Endothelial cell of umbilical vein (primary cell): ENCODE measurements around the gene PCDH15. TPM values are rescaled to one million over a fixed set of nuclear protein-coding genes. Genes with fewer than 3 reads are reported as not detected.

ENCODE experiments used
- BruUV-seq: library from RNA; stranded (reverse); fragments of 400-500 nt; replicated peaks from 2 replicates; lab custom pipeline; 2021; lab: Mats Ljungman, UMichigan
- CTCF ChIA-PET: fragments of 300-600, 350-600 bp; sonication (Branson Sonifier 250); formaldehyde crosslinking; loops from one replicate; lab custom pipeline; 2021; ENCODE audit warnings: antibody characterized with exemption, inconsistent platforms; lab: Charles Lee
- POLR2A ChIA-PET: fragments of 300-600, 350-600 bp; sonication (Branson Sonifier 250); formaldehyde crosslinking; loops from one replicate; lab custom pipeline; 2021; ENCODE audit warnings: antibody characterized with exemption, inconsistent platforms; lab: Charles Lee
- DNase-seq: peaks from one replicate; pipeline ENCODE4 v3.0.0-alpha.2; 2011; ENCODE audit warnings: low read depth, low spot score
- FAIRE-seq: peaks from 2 replicates; lab custom pipeline; 2011; peaks lifted over from hg19 to GRCh38; lab: Jason Lieb, UNC
- H2AFZ ChIP-seq: 2 replicates; pipeline ENCODE4 v1.6.0; 2012; ENCODE audit warnings: low read depth, low read length, control low read depth, inconsistent platforms
- H3K27ac ChIP-seq: 2 replicates; pipeline ENCODE4 v1.5.1; 2011; ENCODE audit warnings: low read depth, mild to moderate bottlenecking, control low read depth, low read length, moderate library complexity; ENCODE audit not compliant: insufficient read depth
- H3K27me3 ChIP-seq, 2 experiments: 2 replicates each; pipeline versions ENCODE4 v1.6.0 to v1.6.1; 2011; ENCODE audit warnings: low read length in 2 of 2, mixed read lengths in 1 of 2; ENCODE audit not compliant: control insufficient read depth in 2 of 2, insufficient read depth in 2 of 2
- H3K36me3 ChIP-seq, 2 experiments: 2 replicates in 1 of 2; 3 replicates in 1 of 2; pipeline ENCODE4 v1.5.1; 2011; ENCODE audit warnings: low read length in 2 of 2, mild to moderate bottlenecking in 1 of 2, moderate library complexity in 1 of 2; ENCODE audit not compliant: control insufficient read depth in 2 of 2, insufficient read depth in 2 of 2; ENCODE audit errors: extremely low read depth in 1 of 2
- H3K4me1 ChIP-seq: 3 replicates; pipeline ENCODE4 v1.5.1; 2011; ENCODE audit warnings: mild to moderate bottlenecking, low read length; ENCODE audit not compliant: control insufficient read depth, insufficient read depth; ENCODE audit errors: extremely low read depth
- H3K4me2 ChIP-seq: 2 replicates; pipeline ENCODE4 v1.6.1; 2011; ENCODE audit warnings: low read length, control low read depth, mixed read lengths; ENCODE audit not compliant: insufficient read depth
- H3K4me3 ChIP-seq, 3 experiments: fragments of 200-600 bp in 1 of 3; sonication (generic), shearing (Covaris generic) in 1 of 3; replicated peaks in 1 of 3; 2 replicates each; pipeline ENCODE4 v1.5.1; 2011 to 2016; ENCODE audit warnings: control low read depth in 3 of 3, low read length in 3 of 3, mild to moderate bottlenecking in 2 of 3, inconsistent platforms in 1 of 3, low read depth in 1 of 3, moderate library complexity in 1 of 3; ENCODE audit not compliant: insufficient read depth in 1 of 3
- H3K79me2 ChIP-seq: 2 replicates; pipeline ENCODE4 v1.6.0; 2012; ENCODE audit warnings: low read length, inconsistent platforms; ENCODE audit not compliant: control insufficient read depth, insufficient read depth
- H3K9ac ChIP-seq: replicated peaks from 2 replicates; pipeline ENCODE3; 2011; ENCODE audit warnings: low read length, control low read depth; ENCODE audit not compliant: insufficient read depth; ENCODE audit errors: extremely low read depth
- H3K9me1 ChIP-seq: replicated peaks from 3 replicates; pipeline ENCODE4 v1.6.0; 2011; ENCODE audit warnings: mild to moderate bottlenecking, low read length; ENCODE audit not compliant: control insufficient read depth, insufficient read depth; ENCODE audit errors: extremely low read depth
- H3K9me3 ChIP-seq: replicated peaks from 2 replicates; pipeline ENCODE4 v1.5.1; 2012; ENCODE audit warnings: low read length, inconsistent platforms; ENCODE audit not compliant: control insufficient read depth, insufficient read depth
- H4K20me1 ChIP-seq: replicated peaks from 2 replicates; pipeline ENCODE3; 2011; ENCODE audit warnings: mild to moderate bottlenecking, low read length; ENCODE audit not compliant: control insufficient read depth, insufficient read depth; ENCODE audit errors: extremely low read depth
- EZH2 ChIP-seq: IDR thresholded peaks from 2 replicates; pipeline ENCODE4 v1.6.1; 2012; ENCODE audit warnings: borderline replicate concordance, low read depth, mild to moderate bottlenecking, moderate library complexity, low read length, inconsistent platforms; ENCODE audit not compliant: severe bottlenecking
- FOS ChIP-seq: IDR thresholded peaks from 2 replicates; pipeline ENCODE4 v1.6.1; 2011; ENCODE audit warnings: mild to moderate bottlenecking, low read length, moderate library complexity, borderline replicate concordance; ENCODE audit not compliant: insufficient read depth
- GATA2 ChIP-seq: IDR thresholded peaks from 2 replicates; pipeline ENCODE4 v1.7.0; 2011; ENCODE audit warnings: low read depth, mild to moderate bottlenecking, moderate library complexity, mixed read lengths, low read length; ENCODE audit not compliant: insufficient read length, insufficient read depth
- JUN ChIP-seq: IDR thresholded peaks from 2 replicates; pipeline ENCODE4 v1.6.1; 2011; ENCODE audit warnings: borderline replicate concordance, low read depth; ENCODE audit not compliant: insufficient read length, insufficient read depth
- MAX ChIP-seq: IDR thresholded peaks from 2 replicates; pipeline ENCODE4 v1.6.1; 2011; ENCODE audit not compliant: insufficient read depth, insufficient read length
- MYC ChIP-seq: IDR thresholded peaks from one replicate; pipeline ENCODE4 v1.6.1; 2011; ENCODE audit warnings: mild to moderate bottlenecking, low read depth, low read length
- POLR2A ChIP-seq: IDR thresholded peaks from 2 replicates; pipeline ENCODE4 v1.6.1; 2012; ENCODE audit warnings: low read depth, mild to moderate bottlenecking, control low read depth, low read length
- POLR2AphosphoS5 ChIP-seq: IDR thresholded peaks from 2 replicates; pipeline ENCODE4 v1.6.1; 2012; ENCODE audit warnings: low read depth, mild to moderate bottlenecking, control low read depth, low read length, moderate library complexity; ENCODE audit not compliant: insufficient read depth
- dilution Hi-C: fragments of 300-500 bp; cut with MboI; formaldehyde crosslinking; loops from one replicate; pipeline ENCODE4 v1.15.0; 2019; ENCODE audit warnings: low sequenced_read_pairs; ENCODE audit not compliant: extremely low pct_ligation_motif_present
- intact Hi-C: fragments of 100-400 bp; cut with micrococcal nuclease; formaldehyde crosslinking; loops from one replicate; pipeline ENCODE4 v1.10.0; 2022
- polyA plus RNA-seq, 4 experiments: library from polyadenylated mRNA; depleted of rRNA in 3 of 4; stranded (reverse) in 3 of 4; unstranded in 1 of 4; fragments of >200 nt; gene quantifications; 2 replicates each; pipeline versions ENCODE4 v1.2.1 to v1.2.3, GENCODE V29; 2011 to 2012; ENCODE audit warnings: missing spikeins in 1 of 4
- total RNA-seq: library from RNA; stranded (reverse); gene quantifications from 2 replicates; pipeline ENCODE4 v1.2.3, GENCODE V29; 2021
- TF ChIP-seq, protein P1 (sequence below), 2 donors: IDR thresholded peaks; 1 replicate in 1 of 2; 2 replicates in 1 of 2; pipeline ENCODE4 v1.5.1; 2011; ENCODE audit warnings: low read length in 2 of 2, mild to moderate bottlenecking in 2 of 2, moderate library complexity in 2 of 2, control low read depth in 1 of 2, inconsistent platforms in 1 of 2, low read depth in 1 of 2; ENCODE audit not compliant: insufficient read depth in 1 of 2; ENCODE audit errors: extremely low read depth in 1 of 2

The PCDH15 gene
- total and polyA plus RNA-seq, 2 donors (not counting 3 experiments of a cell fraction or from before 2014, with no cell fraction given) = 0.04 TPM; not detected in 1

DNA sequence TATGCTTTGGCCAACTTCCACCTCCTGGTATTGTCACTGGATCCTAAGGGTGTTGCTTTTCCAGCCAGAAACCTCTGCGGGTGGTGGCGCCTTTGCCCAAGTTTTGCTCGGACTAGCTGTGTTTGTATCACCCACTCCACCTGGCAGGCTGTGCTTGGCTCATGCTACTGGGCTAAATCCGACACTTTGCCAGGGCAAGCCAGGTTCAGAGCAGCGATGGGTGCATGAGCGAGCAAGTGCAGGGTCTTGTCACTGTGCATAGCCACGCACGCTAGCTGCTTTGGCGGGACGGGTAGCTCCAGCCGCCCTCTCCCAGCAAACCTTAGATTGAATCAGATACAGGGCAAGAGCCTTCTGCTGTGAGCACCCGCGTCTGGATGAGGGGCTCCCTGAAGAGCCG lies 737.5 kb downstream of the PCDH15 start:
- H2AFZ ChIP-seq = no peak overlapping the region
- DNase-seq (no peak), FAIRE-seq (no peak)
- no peak overlapping the region for H3K4me3 ChIP-seq
- no peaks in the 10 kb centered on the region for H3K9me3 ChIP-seq
- no peaks in the 10 kb centered on the region for H3K36me3 ChIP-seq
- no peaks in the 10 kb centered on the region for H3K4me1 ChIP-seq
- H3K4me2 ChIP-seq = no peak overlapping the region
- intact Hi-C loops = no loop called here
- no peaks in the 10 kb centered on the region for H4K20me1 ChIP-seq
- no TSS peak for BruUV-seq
- CTCF ChIA-PET = no interaction called here
- H3K9me1 ChIP-seq = no peaks in the 10 kb centered on the region
- no peaks in the 10 kb centered on the region for H3K79me2 ChIP-seq
- no peak overlapping the region for H3K9ac ChIP-seq
- dilution Hi-C loops = no loop called here
- no peak overlapping the region for H3K27ac ChIP-seq
- TF ChIP-seq JUN (no peak), GATA2 (no peak), POLR2A (no peak), MAX (no peak), FOS (no peak), MYC (no peak), EZH2 (no peak), POLR2AphosphoS5 (no peak)
- TF ChIP-seq, protein P1, sequence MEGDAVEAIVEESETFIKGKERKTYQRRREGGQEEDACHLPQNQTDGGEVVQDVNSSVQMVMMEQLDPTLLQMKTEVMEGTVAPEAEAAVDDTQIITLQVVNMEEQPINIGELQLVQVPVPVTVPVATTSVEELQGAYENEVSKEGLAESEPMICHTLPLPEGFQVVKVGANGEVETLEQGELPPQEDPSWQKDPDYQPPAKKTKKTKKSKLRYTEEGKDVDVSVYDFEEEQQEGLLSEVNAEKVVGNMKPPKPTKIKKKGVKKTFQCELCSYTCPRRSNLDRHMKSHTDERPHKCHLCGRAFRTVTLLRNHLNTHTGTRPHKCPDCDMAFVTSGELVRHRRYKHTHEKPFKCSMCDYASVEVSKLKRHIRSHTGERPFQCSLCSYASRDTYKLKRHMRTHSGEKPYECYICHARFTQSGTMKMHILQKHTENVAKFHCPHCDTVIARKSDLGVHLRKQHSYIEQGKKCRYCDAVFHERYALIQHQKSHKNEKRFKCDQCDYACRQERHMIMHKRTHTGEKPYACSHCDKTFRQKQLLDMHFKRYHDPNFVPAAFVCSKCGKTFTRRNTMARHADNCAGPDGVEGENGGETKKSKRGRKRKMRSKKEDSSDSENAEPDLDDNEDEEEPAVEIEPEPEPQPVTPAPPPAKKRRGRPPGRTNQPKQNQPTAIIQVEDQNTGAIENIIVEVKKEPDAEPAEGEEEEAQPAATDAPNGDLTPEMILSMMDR (IDR thresholded peaks at IDR 0.05; ENCODE audit: extremely low read depth in 1 of 2, insufficient read depth in 1 of 2, low read depth in 1 of 2, low read length in 2 of 2) = no peak
- POLR2A ChIA-PET = no interaction called here
- no peaks in the 10 kb centered on the region for H3K27me3 ChIP-seq
